HepG2 (cell line): ENCODE data around the gene TIMM44. TPM values are rescaled to one million over a fixed set of nuclear protein-coding genes. Genes with fewer than 3 reads are reported as not detected.

Experiments used
- CBFB ChIP-seq: sonication (generic); formaldehyde crosslinking; IDR thresholded peaks from 2 replicates; pipeline ENCODE4 v1.4.0; 2020; ENCODE audit warnings: missing genetic modification reagents
- HDAC1 ChIP-seq: sonication (generic); formaldehyde crosslinking; IDR thresholded peaks from 2 replicates; pipeline ENCODE4 v1.5.1; 2020; ENCODE audit warnings: mild to moderate bottlenecking, missing genetic modification reagents
- HIVEP1 ChIP-seq: sonication (generic); formaldehyde crosslinking; IDR thresholded peaks from 2 replicates; pipeline ENCODE4 v1.4.0; 2020; ENCODE audit warnings: mild to moderate bottlenecking, missing genetic modification reagents
- REPIN1 ChIP-seq: sonication (generic); formaldehyde crosslinking; IDR thresholded peaks from 2 replicates; pipeline ENCODE4 v1.8.0; 2022; ENCODE audit warnings: missing genetic modification reagents, low read depth, mild to moderate bottlenecking, borderline replicate concordance
- TP53 ChIP-seq: sonication (generic); formaldehyde crosslinking; conservative IDR thresholded peaks from 2 replicates; pipeline ENCODE4 v1.4.0; 2020; ENCODE audit warnings: missing genetic modification reagents
- ZNF460 ChIP-seq: sonication (generic); formaldehyde crosslinking; IDR thresholded peaks from 2 replicates; pipeline ENCODE4 v1.5.1; 2020; ENCODE audit warnings: missing genetic modification reagents, mild to moderate bottlenecking, borderline replicate concordance
- ZNF547 ChIP-seq: sonication (generic); formaldehyde crosslinking; IDR thresholded peaks from 2 replicates; pipeline ENCODE4 v1.5.1; 2020; ENCODE audit warnings: mild to moderate bottlenecking, missing genetic modification reagents
- ZNF747 ChIP-seq: sonication (generic); formaldehyde crosslinking; IDR thresholded peaks from 2 replicates; pipeline ENCODE4 v1.8.1; 2023; ENCODE audit warnings: missing genetic modification reagents, mild to moderate bottlenecking, borderline replicate concordance
- polyA plus RNA-seq, 8 experiments: library from polyadenylated mRNA; depleted of rRNA in 3 of 8; stranded (reverse) in 7 of 8; unstranded in 1 of 8; fragments of >200 nt; fragmentation: Illumina TruSeq in 4 of 8; extraction: Trizol in 4 of 8; gene quantifications; 2 replicates each; pipeline versions ENCODE4 v1.2.1 to v1.2.3, GENCODE V29; 2011 to 2016; ENCODE audit warnings: low read depth in 4 of 8, missing spikeins in 1 of 8, mixed read lengths in 1 of 8; ENCODE audit not compliant: insufficient read depth in 1 of 8
- total RNA-seq, 5 experiments: library from RNA; depleted of rRNA; stranded (reverse); fragments of >200 nt; fragmentation: Illumina TruSeq; extraction: Trizol; gene quantifications; 2 replicates each; pipeline ENCODE4 v1.2.3, GENCODE V29; 2016; ENCODE audit warnings: low read depth in 1 of 5
- TF ChIP-seq, protein P1 (sequence below): sonication (generic); formaldehyde crosslinking; IDR thresholded peaks from 2 replicates; pipeline ENCODE4 v1.4.0; 2020; ENCODE audit warnings: missing genetic modification reagents, borderline replicate concordance
- TF ChIP-seq, protein P2 (sequence below): sonication (generic); formaldehyde crosslinking; conservative IDR thresholded peaks from 2 replicates; pipeline ENCODE4 v1.4.0; 2020; ENCODE audit warnings: mild to moderate bottlenecking, missing genetic modification reagents, moderate library complexity
- TF ChIP-seq, protein P3 (sequence below): sonication (generic); formaldehyde crosslinking; IDR thresholded peaks from 2 replicates; pipeline ENCODE4 v1.9.0; 2021; ENCODE audit warnings: missing genetic modification reagents, borderline replicate concordance
- TF ChIP-seq, protein P4 (sequence below): sonication (generic); formaldehyde crosslinking; IDR thresholded peaks from 2 replicates; pipeline ENCODE4 v1.4.0; 2020; ENCODE audit warnings: low read depth, mild to moderate bottlenecking, missing genetic modification reagents
- TF ChIP-seq, protein P5 (sequence below): sonication (generic); formaldehyde crosslinking; IDR thresholded peaks from 2 replicates; pipeline ENCODE4 v1.5.1; 2020; ENCODE audit warnings: missing genetic modification reagents, mild to moderate bottlenecking, borderline replicate concordance

Gene TIMM44
- total and polyA plus RNA-seq, 2 of the 13 experiments (the other 11 are each of a cell fraction or from before 2014, with no cell fraction given) = 42.9 to 72.6 TPM

DNA sequence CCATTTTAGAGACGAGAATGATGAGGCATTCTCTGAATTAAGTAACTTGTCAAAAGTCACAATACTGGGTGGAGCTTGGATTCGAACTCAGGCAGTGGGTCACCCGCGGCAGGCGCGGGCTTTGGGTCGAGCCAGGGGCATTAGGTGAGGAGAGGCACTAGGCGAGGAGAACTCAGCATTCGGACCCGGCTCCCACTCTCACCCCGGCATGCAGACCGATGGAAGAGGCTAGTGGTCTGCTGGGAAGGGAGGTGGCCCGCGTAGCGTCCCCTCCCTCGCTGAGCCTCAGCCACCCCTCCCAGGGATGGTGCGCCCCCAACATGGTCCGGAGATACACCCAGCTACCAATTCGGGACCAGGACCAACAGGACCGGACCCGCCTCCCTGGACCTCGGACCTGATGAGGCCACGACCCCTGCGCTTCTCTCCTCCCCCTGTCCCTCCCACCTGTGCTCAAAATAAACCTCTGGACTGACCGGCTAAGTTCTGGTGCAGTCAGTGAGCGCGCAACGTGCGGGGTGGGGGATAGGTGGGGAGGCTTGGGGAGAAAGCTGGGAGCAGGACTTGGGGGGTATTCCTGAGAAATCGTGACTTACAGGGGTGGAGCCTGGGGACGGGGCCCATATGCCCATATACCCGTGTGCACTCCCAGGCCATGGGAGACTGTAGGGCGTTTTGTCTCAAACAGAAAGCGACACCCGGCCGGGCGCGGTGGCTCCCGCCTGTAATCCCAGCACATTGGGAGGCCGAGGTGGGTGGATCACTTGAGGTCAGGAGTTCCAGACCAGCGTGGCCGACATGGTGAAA, 24.6 kb downstream of the TIMM44 start (continued):
- TF ChIP-seq, protein P1, sequence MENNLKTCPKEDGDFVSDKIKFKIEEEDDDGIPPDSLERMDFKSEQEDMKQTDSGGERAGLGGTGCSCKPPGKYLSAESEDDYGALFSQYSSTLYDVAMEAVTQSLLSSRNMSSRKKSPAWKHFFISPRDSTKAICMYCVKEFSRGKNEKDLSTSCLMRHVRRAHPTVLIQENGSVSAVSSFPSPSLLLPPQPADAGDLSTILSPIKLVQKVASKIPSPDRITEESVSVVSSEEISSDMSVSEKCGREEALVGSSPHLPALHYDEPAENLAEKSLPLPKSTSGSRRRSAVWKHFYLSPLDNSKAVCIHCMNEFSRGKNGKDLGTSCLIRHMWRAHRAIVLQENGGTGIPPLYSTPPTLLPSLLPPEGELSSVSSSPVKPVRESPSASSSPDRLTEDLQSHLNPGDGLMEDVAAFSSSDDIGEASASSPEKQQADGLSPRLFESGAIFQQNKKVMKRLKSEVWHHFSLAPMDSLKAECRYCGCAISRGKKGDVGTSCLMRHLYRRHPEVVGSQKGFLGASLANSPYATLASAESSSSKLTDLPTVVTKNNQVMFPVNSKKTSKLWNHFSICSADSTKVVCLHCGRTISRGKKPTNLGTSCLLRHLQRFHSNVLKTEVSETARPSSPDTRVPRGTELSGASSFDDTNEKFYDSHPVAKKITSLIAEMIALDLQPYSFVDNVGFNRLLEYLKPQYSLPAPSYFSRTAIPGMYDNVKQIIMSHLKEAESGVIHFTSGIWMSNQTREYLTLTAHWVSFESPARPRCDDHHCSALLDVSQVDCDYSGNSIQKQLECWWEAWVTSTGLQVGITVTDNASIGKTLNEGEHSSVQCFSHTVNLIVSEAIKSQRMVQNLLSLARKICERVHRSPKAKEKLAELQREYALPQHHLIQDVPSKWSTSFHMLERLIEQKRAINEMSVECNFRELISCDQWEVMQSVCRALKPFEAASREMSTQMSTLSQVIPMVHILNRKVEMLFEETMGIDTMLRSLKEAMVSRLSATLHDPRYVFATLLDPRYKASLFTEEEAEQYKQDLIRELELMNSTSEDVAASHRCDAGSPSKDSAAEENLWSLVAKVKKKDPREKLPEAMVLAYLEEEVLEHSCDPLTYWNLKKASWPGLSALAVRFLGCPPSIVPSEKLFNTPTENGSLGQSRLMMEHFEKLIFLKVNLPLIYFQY (CRISPR knock-in tag) = peak; percentile 94; the same call in 1 of the 2 replicates
- no peak for TF ChIP-seq CBFB
- no peak for TF ChIP-seq HIVEP1 (CRISPR knock-in tag)
- TF ChIP-seq ZNF460 (CRISPR knock-in tag) = peak; percentile 69
- TF ChIP-seq, protein P2, sequence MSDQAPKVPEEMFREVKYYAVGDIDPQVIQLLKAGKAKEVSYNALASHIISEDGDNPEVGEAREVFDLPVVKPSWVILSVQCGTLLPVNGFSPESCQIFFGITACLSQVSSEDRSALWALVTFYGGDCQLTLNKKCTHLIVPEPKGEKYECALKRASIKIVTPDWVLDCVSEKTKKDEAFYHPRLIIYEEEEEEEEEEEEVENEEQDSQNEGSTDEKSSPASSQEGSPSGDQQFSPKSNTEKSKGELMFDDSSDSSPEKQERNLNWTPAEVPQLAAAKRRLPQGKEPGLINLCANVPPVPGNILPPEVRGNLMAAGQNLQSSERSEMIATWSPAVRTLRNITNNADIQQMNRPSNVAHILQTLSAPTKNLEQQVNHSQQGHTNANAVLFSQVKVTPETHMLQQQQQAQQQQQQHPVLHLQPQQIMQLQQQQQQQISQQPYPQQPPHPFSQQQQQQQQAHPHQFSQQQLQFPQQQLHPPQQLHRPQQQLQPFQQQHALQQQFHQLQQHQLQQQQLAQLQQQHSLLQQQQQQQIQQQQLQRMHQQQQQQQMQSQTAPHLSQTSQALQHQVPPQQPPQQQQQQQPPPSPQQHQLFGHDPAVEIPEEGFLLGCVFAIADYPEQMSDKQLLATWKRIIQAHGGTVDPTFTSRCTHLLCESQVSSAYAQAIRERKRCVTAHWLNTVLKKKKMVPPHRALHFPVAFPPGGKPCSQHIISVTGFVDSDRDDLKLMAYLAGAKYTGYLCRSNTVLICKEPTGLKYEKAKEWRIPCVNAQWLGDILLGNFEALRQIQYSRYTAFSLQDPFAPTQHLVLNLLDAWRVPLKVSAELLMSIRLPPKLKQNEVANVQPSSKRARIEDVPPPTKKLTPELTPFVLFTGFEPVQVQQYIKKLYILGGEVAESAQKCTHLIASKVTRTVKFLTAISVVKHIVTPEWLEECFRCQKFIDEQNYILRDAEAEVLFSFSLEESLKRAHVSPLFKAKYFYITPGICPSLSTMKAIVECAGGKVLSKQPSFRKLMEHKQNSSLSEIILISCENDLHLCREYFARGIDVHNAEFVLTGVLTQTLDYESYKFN (CRISPR knock-in tag) = peak; percentile 84
- peak; percentile 48; the same call in 1 of the 2 replicates for TF ChIP-seq ZNF547 (CRISPR knock-in tag)
- TF ChIP-seq TP53 (CRISPR knock-in tag) = no peak
- TF ChIP-seq, protein P3, sequence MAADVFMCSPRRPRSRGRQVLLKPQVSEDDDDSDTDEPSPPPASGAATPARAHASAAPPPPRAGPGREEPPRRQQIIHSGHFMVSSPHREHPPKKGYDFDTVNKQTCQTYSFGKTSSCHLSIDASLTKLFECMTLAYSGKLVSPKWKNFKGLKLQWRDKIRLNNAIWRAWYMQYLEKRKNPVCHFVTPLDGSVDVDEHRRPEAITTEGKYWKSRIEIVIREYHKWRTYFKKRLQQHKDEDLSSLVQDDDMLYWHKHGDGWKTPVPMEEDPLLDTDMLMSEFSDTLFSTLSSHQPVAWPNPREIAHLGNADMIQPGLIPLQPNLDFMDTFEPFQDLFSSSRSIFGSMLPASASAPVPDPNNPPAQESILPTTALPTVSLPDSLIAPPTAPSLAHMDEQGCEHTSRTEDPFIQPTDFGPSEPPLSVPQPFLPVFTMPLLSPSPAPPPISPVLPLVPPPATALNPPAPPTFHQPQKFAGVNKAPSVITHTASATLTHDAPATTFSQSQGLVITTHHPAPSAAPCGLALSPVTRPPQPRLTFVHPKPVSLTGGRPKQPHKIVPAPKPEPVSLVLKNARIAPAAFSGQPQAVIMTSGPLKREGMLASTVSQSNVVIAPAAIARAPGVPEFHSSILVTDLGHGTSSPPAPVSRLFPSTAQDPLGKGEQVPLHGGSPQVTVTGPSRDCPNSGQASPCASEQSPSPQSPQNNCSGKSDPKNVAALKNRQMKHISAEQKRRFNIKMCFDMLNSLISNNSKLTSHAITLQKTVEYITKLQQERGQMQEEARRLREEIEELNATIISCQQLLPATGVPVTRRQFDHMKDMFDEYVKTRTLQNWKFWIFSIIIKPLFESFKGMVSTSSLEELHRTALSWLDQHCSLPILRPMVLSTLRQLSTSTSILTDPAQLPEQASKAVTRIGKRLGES (CRISPR knock-in tag) = no peak
- TF ChIP-seq, protein P4, sequence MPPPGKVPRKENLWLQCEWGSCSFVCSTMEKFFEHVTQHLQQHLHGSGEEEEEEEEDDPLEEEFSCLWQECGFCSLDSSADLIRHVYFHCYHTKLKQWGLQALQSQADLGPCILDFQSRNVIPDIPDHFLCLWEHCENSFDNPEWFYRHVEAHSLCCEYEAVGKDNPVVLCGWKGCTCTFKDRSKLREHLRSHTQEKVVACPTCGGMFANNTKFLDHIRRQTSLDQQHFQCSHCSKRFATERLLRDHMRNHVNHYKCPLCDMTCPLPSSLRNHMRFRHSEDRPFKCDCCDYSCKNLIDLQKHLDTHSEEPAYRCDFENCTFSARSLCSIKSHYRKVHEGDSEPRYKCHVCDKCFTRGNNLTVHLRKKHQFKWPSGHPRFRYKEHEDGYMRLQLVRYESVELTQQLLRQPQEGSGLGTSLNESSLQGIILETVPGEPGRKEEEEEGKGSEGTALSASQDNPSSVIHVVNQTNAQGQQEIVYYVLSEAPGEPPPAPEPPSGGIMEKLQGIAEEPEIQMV (CRISPR knock-in tag) = peak; percentile 72; the same call in 1 of the 2 replicates
- TF ChIP-seq ZNF747 = 0 out of 2 replicates have a peak, but pooled peaks have one; percentile 57
- TF ChIP-seq, protein P5, sequence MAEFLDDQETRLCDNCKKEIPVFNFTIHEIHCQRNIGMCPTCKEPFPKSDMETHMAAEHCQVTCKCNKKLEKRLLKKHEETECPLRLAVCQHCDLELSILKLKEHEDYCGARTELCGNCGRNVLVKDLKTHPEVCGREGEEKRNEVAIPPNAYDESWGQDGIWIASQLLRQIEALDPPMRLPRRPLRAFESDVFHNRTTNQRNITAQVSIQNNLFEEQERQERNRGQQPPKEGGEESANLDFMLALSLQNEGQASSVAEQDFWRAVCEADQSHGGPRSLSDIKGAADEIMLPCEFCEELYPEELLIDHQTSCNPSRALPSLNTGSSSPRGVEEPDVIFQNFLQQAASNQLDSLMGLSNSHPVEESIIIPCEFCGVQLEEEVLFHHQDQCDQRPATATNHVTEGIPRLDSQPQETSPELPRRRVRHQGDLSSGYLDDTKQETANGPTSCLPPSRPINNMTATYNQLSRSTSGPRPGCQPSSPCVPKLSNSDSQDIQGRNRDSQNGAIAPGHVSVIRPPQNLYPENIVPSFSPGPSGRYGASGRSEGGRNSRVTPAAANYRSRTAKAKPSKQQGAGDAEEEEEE (CRISPR knock-in tag) = no peak
- no peak for TF ChIP-seq REPIN1
- TF ChIP-seq HDAC1 (CRISPR knock-in tag) = 0 out of 2 replicates have a peak, but pooled peaks have one; percentile 57
